HK-2 (cell line): ENCODE results near the gene CASR.
A peak's percentile ranks its signal among the peaks of the same experiment; 100 is the strongest.

Source experiments
- DNase-seq: peaks from one replicate; pipeline ENCODE4 v3.0.0-alpha.2; 2018; ENCODE audit not compliant: unreplicated experiment

The CASR gene

GRCh38 chr3:122257644-122258364, 74.3 kb downstream of the CASR start:
- no peak for DNase-seq

- DNase-seq, result peak; percentile 60
Measured at GRCh38 chr3:122258757-122259371, 75.4 kb downstream of the CASR start.

- DNase-seq, result no peak
Measured at GRCh38 chr3:122260206-122260605, 76.7 kb downstream of the CASR start.

- no peak for DNase-seq
Measured at GRCh38 chr3:122263058-122263457, 79.6 kb downstream of the CASR start.

- no peak for DNase-seq
Measured at GRCh38 chr3:122263974-122264588, 80.6 kb downstream of the CASR start.

- DNase-seq, result no peak
Measured at GRCh38 chr3:122265957-122266356, 82.5 kb downstream of the CASR start.

GRCh38 chr3:122268257-122269024, 85.0 kb downstream of the CASR start:
- DNase-seq, result no peak

- DNase-seq, result no peak
Measured at GRCh38 chr3:122269045-122269444, 85.6 kb downstream of the CASR start.

GRCh38 chr3:122271246-122271898, 87.9 kb downstream of the CASR start:
- DNase-seq, result no peak

GRCh38 chr3:122272879-122273278, 89.4 kb downstream of the CASR start:
- DNase-seq, result no peak

- DNase-seq, result no peak
Measured at GRCh38 chr3:122273498-122273897, 90.0 kb downstream of the CASR start.

GRCh38 chr3:122281891-122282290, 98.4 kb downstream of the CASR start:
- no peak for DNase-seq

- no peak for DNase-seq
Measured at GRCh38 chr3:122283796-122284445, 100.5 kb downstream of the CASR start.

GRCh38 chr3:122284486-122284885, 101.0 kb downstream of the CASR start:
- no peak for DNase-seq

GRCh38 chr3:122294359-122294758, 110.9 kb downstream of the CASR start:
- no peak for DNase-seq

- DNase-seq, result no peak
Measured at GRCh38 chr3:122295266-122296062, 112.0 kb downstream of the CASR start.

- no peak for DNase-seq
Measured at GRCh38 chr3:122298239-122298638, 114.8 kb downstream of the CASR start.

GRCh38 chr3:122299215-122299614, 115.7 kb downstream of the CASR start:
- no peak for DNase-seq

GRCh38 chr3:122299872-122300460, 116.5 kb downstream of the CASR start:
- DNase-seq, result peak; percentile 8

- no peak for DNase-seq
Measured at GRCh38 chr3:122301063-122301462, 117.6 kb downstream of the CASR start.
